Endothelial cell of umbilical vein (primary cell): ENCODE results near the gene PTPRE. TPM values are rescaled to one million over a fixed set of nuclear protein-coding genes. Genes with fewer than 3 reads are reported as not detected.

Source experiments
- BruUV-seq: library from RNA; stranded (reverse); fragments of 400-500 nt; replicated peaks from 2 replicates; lab custom pipeline; 2021; lab: Mats Ljungman, UMichigan
- CTCF ChIA-PET: fragments of 300-600, 350-600 bp; sonication (Branson Sonifier 250); formaldehyde crosslinking; loops from one replicate; lab custom pipeline; 2021; ENCODE audit warnings: antibody characterized with exemption, inconsistent platforms; lab: Charles Lee
- POLR2A ChIA-PET: fragments of 300-600, 350-600 bp; sonication (Branson Sonifier 250); formaldehyde crosslinking; loops from one replicate; lab custom pipeline; 2021; ENCODE audit warnings: antibody characterized with exemption, inconsistent platforms; lab: Charles Lee
- DNase-seq: peaks from one replicate; pipeline ENCODE4 v3.0.0-alpha.2; 2011; ENCODE audit warnings: low read depth, low spot score
- FAIRE-seq: peaks from 2 replicates; lab custom pipeline; 2011; peaks lifted over from hg19 to GRCh38; lab: Jason Lieb, UNC
- H2AFZ ChIP-seq: 2 replicates; pipeline ENCODE4 v1.6.0; 2012; ENCODE audit warnings: low read depth, low read length, control low read depth, inconsistent platforms
- H3K27ac ChIP-seq: 2 replicates; pipeline ENCODE4 v1.5.1; 2011; ENCODE audit warnings: low read depth, mild to moderate bottlenecking, control low read depth, low read length, moderate library complexity; ENCODE audit not compliant: insufficient read depth
- H3K27me3 ChIP-seq, 2 experiments: 2 replicates each; pipeline versions ENCODE4 v1.6.0 to v1.6.1; 2011; ENCODE audit warnings: low read length in 2 of 2, mixed read lengths in 1 of 2; ENCODE audit not compliant: control insufficient read depth in 2 of 2, insufficient read depth in 2 of 2
- H3K36me3 ChIP-seq, 2 experiments: 2 replicates in 1 of 2; 3 replicates in 1 of 2; pipeline ENCODE4 v1.5.1; 2011; ENCODE audit warnings: low read length in 2 of 2, mild to moderate bottlenecking in 1 of 2, moderate library complexity in 1 of 2; ENCODE audit not compliant: control insufficient read depth in 2 of 2, insufficient read depth in 2 of 2; ENCODE audit errors: extremely low read depth in 1 of 2
- H3K4me1 ChIP-seq: 3 replicates; pipeline ENCODE4 v1.5.1; 2011; ENCODE audit warnings: mild to moderate bottlenecking, low read length; ENCODE audit not compliant: control insufficient read depth, insufficient read depth; ENCODE audit errors: extremely low read depth
- H3K4me2 ChIP-seq: 2 replicates; pipeline ENCODE4 v1.6.1; 2011; ENCODE audit warnings: low read length, control low read depth, mixed read lengths; ENCODE audit not compliant: insufficient read depth
- H3K4me3 ChIP-seq, 3 experiments: fragments of 200-600 bp in 1 of 3; sonication (generic), shearing (Covaris generic) in 1 of 3; replicated peaks in 1 of 3; 2 replicates each; pipeline ENCODE4 v1.5.1; 2011 to 2016; ENCODE audit warnings: control low read depth in 3 of 3, low read length in 3 of 3, mild to moderate bottlenecking in 2 of 3, inconsistent platforms in 1 of 3, low read depth in 1 of 3, moderate library complexity in 1 of 3; ENCODE audit not compliant: insufficient read depth in 1 of 3
- H3K79me2 ChIP-seq: 2 replicates; pipeline ENCODE4 v1.6.0; 2012; ENCODE audit warnings: low read length, inconsistent platforms; ENCODE audit not compliant: control insufficient read depth, insufficient read depth
- H3K9ac ChIP-seq: replicated peaks from 2 replicates; pipeline ENCODE3; 2011; ENCODE audit warnings: low read length, control low read depth; ENCODE audit not compliant: insufficient read depth; ENCODE audit errors: extremely low read depth
- H3K9me1 ChIP-seq: replicated peaks from 3 replicates; pipeline ENCODE4 v1.6.0; 2011; ENCODE audit warnings: mild to moderate bottlenecking, low read length; ENCODE audit not compliant: control insufficient read depth, insufficient read depth; ENCODE audit errors: extremely low read depth
- H3K9me3 ChIP-seq: replicated peaks from 2 replicates; pipeline ENCODE4 v1.5.1; 2012; ENCODE audit warnings: low read length, inconsistent platforms; ENCODE audit not compliant: control insufficient read depth, insufficient read depth
- H4K20me1 ChIP-seq: replicated peaks from 2 replicates; pipeline ENCODE3; 2011; ENCODE audit warnings: mild to moderate bottlenecking, low read length; ENCODE audit not compliant: control insufficient read depth, insufficient read depth; ENCODE audit errors: extremely low read depth
- CTCF ChIP-seq, 2 donors: IDR thresholded peaks; 1 replicate in 1 of 2; 2 replicates in 1 of 2; pipeline ENCODE4 v1.5.1; 2011; ENCODE audit warnings: low read length in 2 of 2, mild to moderate bottlenecking in 2 of 2, moderate library complexity in 2 of 2, control low read depth in 1 of 2, inconsistent platforms in 1 of 2, low read depth in 1 of 2; ENCODE audit not compliant: insufficient read depth in 1 of 2; ENCODE audit errors: extremely low read depth in 1 of 2
- GATA2 ChIP-seq: IDR thresholded peaks from 2 replicates; pipeline ENCODE4 v1.7.0; 2011; ENCODE audit warnings: low read depth, mild to moderate bottlenecking, moderate library complexity, mixed read lengths, low read length; ENCODE audit not compliant: insufficient read length, insufficient read depth
- MAX ChIP-seq: IDR thresholded peaks from 2 replicates; pipeline ENCODE4 v1.6.1; 2011; ENCODE audit not compliant: insufficient read depth, insufficient read length
- POLR2A ChIP-seq: IDR thresholded peaks from 2 replicates; pipeline ENCODE4 v1.6.1; 2012; ENCODE audit warnings: low read depth, mild to moderate bottlenecking, control low read depth, low read length
- POLR2AphosphoS5 ChIP-seq: IDR thresholded peaks from 2 replicates; pipeline ENCODE4 v1.6.1; 2012; ENCODE audit warnings: low read depth, mild to moderate bottlenecking, control low read depth, low read length, moderate library complexity; ENCODE audit not compliant: insufficient read depth
- dilution Hi-C: fragments of 300-500 bp; cut with MboI; formaldehyde crosslinking; loops from one replicate; pipeline ENCODE4 v1.15.0; 2019; ENCODE audit warnings: low sequenced_read_pairs; ENCODE audit not compliant: extremely low pct_ligation_motif_present
- intact Hi-C: fragments of 100-400 bp; cut with micrococcal nuclease; formaldehyde crosslinking; loops from one replicate; pipeline ENCODE4 v1.10.0; 2022
- polyA plus RNA-seq, 4 experiments: library from polyadenylated mRNA; depleted of rRNA in 3 of 4; stranded (reverse) in 3 of 4; unstranded in 1 of 4; fragments of >200 nt; gene quantifications; 2 replicates each; pipeline versions ENCODE4 v1.2.1 to v1.2.3, GENCODE V29; 2011 to 2012; ENCODE audit warnings: missing spikeins in 1 of 4
- total RNA-seq: library from RNA; stranded (reverse); gene quantifications from 2 replicates; pipeline ENCODE4 v1.2.3, GENCODE V29; 2021

Gene PTPRE
- total and polyA plus RNA-seq, 2 donors (not counting 3 experiments of a cell fraction or from before 2014, with no cell fraction given): 37.3 to 116 TPM

- CTCF ChIA-PET: interaction anchor here (0.7 to 14.9 kb wide), 6 partner anchors 18 to 131 kb away, joined by 3 to 425 read pairs (median 6); partner anchors contain the start of gene PTPRE
- H3K9me1 ChIP-seq: no peaks in the 10 kb centered on the region
- dilution Hi-C loops: no loop called here
Measured at GRCh38 chr10:128017822-128018221, 110.9 kb downstream of the PTPRE start.

GRCh38 chr10:128018236-128018635 lies 111.3 kb downstream of the PTPRE start:
- H3K4me3 ChIP-seq: no peak overlapping the region
- TF ChIP-seq MAX (no peak), CTCF (IDR thresholded peaks at IDR 0.05; ENCODE audit: extremely low read depth in 1 of 2, insufficient read depth in 1 of 2, low read depth in 1 of 2, low read length in 2 of 2) (no peak), POLR2A (peak; percentile 11), POLR2AphosphoS5 (no peak), GATA2 (no peak)
- ChIA-PET POLR2A (no interaction called here), CTCF (interaction anchor here (0.7 to 14.9 kb wide), 5 partner anchors 17 to 130 kb away, joined by 3 to 425 read pairs (median 7); partner anchors contain the start of gene PTPRE)
- H3K4me1 ChIP-seq: peaks cover 3% of the 10 kb centered on the region
- dilution Hi-C loops: no loop called here
- H3K9me3 ChIP-seq: no peaks in the 10 kb centered on the region
- no peak overlapping the region for H3K4me2 ChIP-seq
- H3K9ac ChIP-seq: no peak overlapping the region
- FAIRE-seq (no peak), DNase-seq (peak; percentile 73)
- H3K9me1 ChIP-seq: no peaks in the 10 kb centered on the region
- peaks cover 91% of the 10 kb centered on the region for H3K79me2 ChIP-seq
- H3K36me3 ChIP-seq: peaks cover 7 to 33% of the 10 kb centered on the region in 2 experiments
- no peak overlapping the region for H2AFZ ChIP-seq
- H3K27ac ChIP-seq: peak overlapping the region; percentile 54
- H3K27me3 ChIP-seq: no peaks in the 10 kb centered on the region
- intact Hi-C loops: loop anchor here (2.0 kb wide), 1 partner anchor 51 kb away; no protein-coding TSS in a partner anchor
- BruUV-seq: no TSS peak
- H4K20me1 ChIP-seq: no peaks in the 10 kb centered on the region

More at GRCh38 chr10:128017822-128018221, 110.9 kb downstream of the PTPRE start:
- H3K9me3 ChIP-seq: no peaks in the 10 kb centered on the region
- no peak overlapping the region for H3K9ac ChIP-seq
- FAIRE-seq: no peak
- peak; percentile 16 for TF ChIP-seq POLR2A
- TF ChIP-seq POLR2AphosphoS5: no peak
- DNase-seq: no peak
- H3K4me2 ChIP-seq: no peak overlapping the region
- H4K20me1 ChIP-seq: no peaks in the 10 kb centered on the region
- no peak overlapping the region for H2AFZ ChIP-seq
- peaks cover 7 to 33% of the 10 kb centered on the region in 2 experiments for H3K36me3 ChIP-seq
- peaks cover 93% of the 10 kb centered on the region for H3K79me2 ChIP-seq
- intact Hi-C loops: loop anchor here (2.0 kb wide), 1 partner anchor 51 kb away; no protein-coding TSS in a partner anchor
- peaks cover 3% of the 10 kb centered on the region for H3K4me1 ChIP-seq
- POLR2A ChIA-PET: no interaction called here
- no TSS peak for BruUV-seq
- no peak overlapping the region for H3K4me3 ChIP-seq
- no peaks in the 10 kb centered on the region for H3K27me3 ChIP-seq
- peak overlapping the region; percentile 26 for H3K27ac ChIP-seq
